ENCODE data around the gene NAGLU. TPM values are rescaled to one million over a fixed set of nuclear protein-coding genes. Genes with fewer than 3 reads are reported as not detected.

The NAGLU gene
- polyA plus RNA-seq, 2 of the 4 experiments (the other 2 are of a cell fraction), result 17.8 to 34.5 TPM

GRCh38 chr17:42577140-42577531 is 41.1 kb downstream of the NAGLU start (continued):
- TF ChIP-seq RCOR1 (IDR thresholded peaks at IDR 0.05; ENCODE audit: low read depth, low read length) (no peak), POLR2A (IDR thresholded peaks at IDR 0.05; ENCODE audit: low read length) (no peak)

GRCh38 chr17:42577532-42578281 is 41.7 kb downstream of the NAGLU start, which contains the start of gene PSMC3IP:
PSMC3IP (minus strand) TSS chr17:42577729; CDS start chr17:42577686, 43 bp downstream.
- FAIRE-seq, result no peak
- CTCF ChIA-PET, result interaction anchor here (0.5 to 15.8 kb wide), 84 partner anchors 12 to 619 kb away, joined by 3 to 394 read pairs (median 5); partner anchors contain the start of genes AOC2, BECN1, CAVIN1 and CCR10
- 3% methylated on average over 44 of the region's 52 CpGs for WGBS (ENCODE audit: missing lambda C conversion rate)
- TF ChIP-seq EP300 (IDR thresholded peaks at IDR 0.05), result no peak
- TF ChIP-seq REST (IDR thresholded peaks at IDR 0.05), result no peak
- 0 out of 2 replicates have a peak, but pooled peaks have one; percentile 13 for TF ChIP-seq GATA3 (IDR thresholded peaks at IDR 0.05; ENCODE audit: borderline replicate concordance)
- TF ChIP-seq NFE2L2 (conservative IDR thresholded peaks at IDR 0.05; ENCODE audit: low read length), result no peak; the same call in 1 of the 2 replicates
- TF ChIP-seq EHF (CRISPR knock-in tag; IDR thresholded peaks at IDR 0.05), result no peak
- no peak for TF ChIP-seq BHLHE40 (IDR thresholded peaks at IDR 0.05; ENCODE audit: low read depth, low read length)
- no peak for TF ChIP-seq RNF2 (IDR thresholded peaks at IDR 0.05; ENCODE audit: borderline replicate concordance, low read depth)
- peak; percentile 77; the same call in 1 of the 3 replicates for TF ChIP-seq BCL3 (IDR thresholded peaks at IDR 0.05)
- 0 out of 2 replicates have a peak, but pooled peaks have one; percentile 32 for TF ChIP-seq MAZ (IDR thresholded peaks at IDR 0.05; ENCODE audit: borderline replicate concordance, low read depth, low read length)
- TF ChIP-seq POLR2AphosphoS2 (conservative IDR thresholded peaks at IDR 0.05; ENCODE audit: low read length), result 0 out of 2 replicates have a peak, but pooled peaks have one; percentile 30
- no peak for TF ChIP-seq JUNB (IDR thresholded peaks at IDR 0.05)
- TF ChIP-seq HDAC2 (IDR thresholded peaks at IDR 0.05), result peak; percentile 17; the same call in 1 of the 2 replicates
- no peak for TF ChIP-seq RARB (CRISPR knock-in tag; IDR thresholded peaks at IDR 0.05)
- peak; percentile 76; the same call in 1 of the 2 replicates for TF ChIP-seq HMGXB4 (CRISPR knock-in tag; IDR thresholded peaks at IDR 0.05; ENCODE audit: borderline replicate concordance)
- no peak for TF ChIP-seq USF2 (IDR thresholded peaks at IDR 0.05)
- no peak for TF ChIP-seq EHMT2 (IDR thresholded peaks at IDR 0.05; ENCODE audit: low read depth)
- no peak for TF ChIP-seq NPAS2 (CRISPR knock-in tag; IDR thresholded peaks at IDR 0.05; ENCODE audit: borderline replicate concordance)
- no peak for TF ChIP-seq MYC (IDR thresholded peaks at IDR 0.05; ENCODE audit: borderline replicate concordance, low read length)
- TF ChIP-seq ATOH8 (CRISPR knock-in tag; IDR thresholded peaks at IDR 0.05; ENCODE audit: low read depth), result no peak
- peak; percentile 70; the same call in 1 of the 2 replicates for TF ChIP-seq PHF8 (IDR thresholded peaks at IDR 0.05; ENCODE audit: borderline replicate concordance, low read depth)
- peak; percentile 93 for TF ChIP-seq MAX (IDR thresholded peaks at IDR 0.05)
- TF ChIP-seq RFX5 (IDR thresholded peaks at IDR 0.05), result no peak
- TF ChIP-seq HEYL (CRISPR knock-in tag; IDR thresholded peaks at IDR 0.05), result no peak
- no peak for TF ChIP-seq HES2 (IDR thresholded peaks at IDR 0.05)
- peak; percentile 65; the same call in 1 of the 2 replicates for TF ChIP-seq ESRRA (IDR thresholded peaks at IDR 0.05; ENCODE audit: borderline replicate concordance, low read length)
- peak; percentile 80 to 89 for TF ChIP-seq JUN (IDR thresholded peaks at IDR 0.05)

More at GRCh38 chr17:42577532-42578281, 41.7 kb downstream of the NAGLU start, which contains the start of gene PSMC3IP:
- Histone ChIP-seq H3K27ac (peak within 1 kb of the TSS; percentile 87 to 94), H3K4me3 (peak within 1 kb of the TSS; percentile 73), H3K4me1 (peaks cover 20% of the 10 kb centered on the region; the same call in 2 of the 3 replicates), H3K9me3 (no peaks in the 10 kb centered on the region), H3K4me2 (peak within 1 kb of the TSS; percentile 92)
- DNase-seq (ENCODE audit: low read depth in 1 of 2, low spot score in 1 of 2) (peak; percentile 96 to 99), ATAC-seq (peak; percentile 90 to 95)
- POLR2A ChIA-PET, result interaction anchor here (0.5 to 3.0 kb wide), 19 partner anchors 11 to 420 kb away, joined by 3 to 51 read pairs (median 5); partner anchors contain the start of genes BECN1, MLX, NAGLU and PLEKHH3

All from A549 (cell line).